NCI-H460 (cell line): Measurements from ENCODE around the gene LCA5L. TPM values are rescaled to one million over a fixed set of nuclear protein-coding genes. Genes with fewer than 3 reads are reported as not detected.
A peak's percentile ranks its signal among the peaks of the same experiment; 100 is the strongest.

ENCODE experiments used
- DNase-seq: peaks from one replicate; pipeline ENCODE4 v3.0.0-alpha.2; 2016; ENCODE audit warnings: low read depth; ENCODE audit errors: extremely low read depth
- polyA plus RNA-seq: library from polyadenylated mRNA; depleted of rRNA; stranded (reverse); fragments of >200 nt; gene quantifications from 2 replicates; pipeline ENCODE4 v1.2.3, GENCODE V29; 2014; cell fraction: nucleus; rRNA removed
- total RNA-seq: library from RNA; depleted of rRNA; stranded (reverse); fragments of >200 nt; shearing (Covaris generic); gene quantifications from 2 replicates; pipeline ENCODE4 v1.2.3, GENCODE V29; 2014; rRNA removed

The LCA5L gene
- 2.7 and 3.0 TPM in 2 replicates for total RNA-seq
- polyA plus RNA-seq = 1.5 and 2.5 TPM in 2 replicates

DNA sequence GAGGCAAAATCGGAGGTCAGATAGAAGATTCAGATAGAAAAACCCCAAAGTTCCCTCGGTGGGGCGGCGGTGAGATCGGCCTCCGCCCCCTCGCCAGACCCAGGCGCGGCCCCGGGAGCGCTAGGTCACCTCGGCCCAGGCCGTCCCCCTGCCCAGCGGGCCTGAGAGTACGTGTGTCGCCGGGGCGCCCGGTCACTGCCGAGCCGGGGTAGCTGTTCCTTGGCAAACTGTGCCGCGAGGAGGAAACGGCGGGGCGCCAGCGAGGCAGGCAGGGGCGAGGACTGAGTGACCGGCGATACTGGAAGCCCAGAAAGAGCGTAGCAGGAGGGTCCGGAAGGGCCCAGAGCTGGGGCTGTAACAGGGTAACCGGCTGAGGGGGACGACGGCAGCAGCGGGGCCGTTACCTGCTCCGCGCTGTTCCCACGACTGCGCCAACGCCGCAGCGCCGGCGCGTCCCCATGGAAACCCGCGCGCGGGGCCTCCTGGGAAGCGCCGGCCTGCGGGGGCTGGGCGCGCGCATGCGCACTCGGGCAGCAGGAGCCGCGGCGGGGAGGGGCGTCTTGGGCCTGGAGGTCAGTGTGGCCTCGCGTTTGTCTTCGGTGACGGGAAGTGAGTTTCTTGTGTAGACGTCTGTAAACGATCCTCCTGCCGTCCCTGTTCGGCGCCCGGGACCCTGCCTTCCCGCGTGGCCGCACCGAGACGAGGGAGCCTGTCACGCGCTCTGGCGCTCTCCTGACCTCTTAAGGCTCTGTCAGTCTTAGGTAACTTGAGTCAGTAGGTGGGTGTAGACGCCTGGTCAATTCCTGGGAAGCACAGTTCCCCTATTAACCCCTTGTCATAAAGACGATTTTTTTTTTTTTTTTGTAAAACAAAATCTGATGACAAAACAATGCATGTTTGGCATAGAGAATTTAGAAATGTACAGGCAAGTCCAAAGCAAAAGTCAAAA, at the start of gene LCA5L:
Gene LCA5L (minus strand): TSS at position 458 of the 949 bp plus-strand sequence. CDS start 17,285 bp downstream, outside the sequence.
- DNase-seq = peak; percentile 82

- DNase-seq = no peak
Measured at GRCh38 chr21:39489380-39489924, 43.9 kb upstream of the LCA5L start.

GRCh38 chr21:39484711-39485276, 39.2 kb upstream of the LCA5L start:
- DNase-seq = no peak

DNA sequence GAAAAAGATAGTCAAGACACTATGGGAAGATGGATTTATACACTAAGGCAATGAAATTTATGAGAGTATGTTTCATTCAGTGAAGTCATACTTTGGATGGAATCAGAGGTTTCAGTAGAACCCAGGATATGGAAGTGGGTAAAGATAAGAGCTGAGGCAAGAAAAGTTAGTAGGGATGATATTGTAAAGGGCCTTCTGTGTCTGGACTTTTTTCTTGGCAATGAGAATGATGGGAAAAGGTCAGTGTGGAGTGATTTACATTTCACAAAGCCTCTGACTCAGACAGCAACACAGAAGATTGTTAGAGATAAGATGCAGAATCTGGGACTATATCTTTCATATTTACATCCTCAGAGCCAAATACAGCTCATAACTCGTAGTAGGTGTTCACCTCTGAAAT, 38.3 kb upstream of the LCA5L start:
- no peak for DNase-seq

- no peak for DNase-seq
Measured at GRCh38 chr21:39481886-39482285, 36.3 kb upstream of the LCA5L start.

GRCh38 chr21:39480271-39480670, 34.7 kb upstream of the LCA5L start:
- DNase-seq = no peak

DNA sequence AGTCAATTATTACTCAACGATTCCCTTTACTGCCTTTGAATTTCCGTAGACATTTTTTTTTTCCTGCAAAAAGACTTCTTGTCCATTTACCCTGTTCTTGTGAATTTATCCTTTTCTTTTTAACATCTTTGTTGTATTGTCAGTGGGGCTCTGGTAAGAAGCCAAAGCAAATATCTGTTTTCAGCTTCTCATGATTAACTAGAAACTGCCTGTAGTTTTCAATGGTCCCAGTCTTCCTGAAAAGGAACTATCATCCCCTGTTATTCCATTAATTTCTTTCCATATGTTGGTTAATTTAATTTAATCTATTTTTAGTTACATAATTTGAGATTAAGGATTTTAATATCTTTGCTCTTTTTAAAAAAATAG, 34.2 kb upstream of the LCA5L start:
- DNase-seq = no peak

GRCh38 chr21:39479164-39479813, 33.7 kb upstream of the LCA5L start:
- no peak for DNase-seq

- no peak for DNase-seq
Measured at GRCh38 chr21:39474611-39475010, 29.0 kb upstream of the LCA5L start.

GRCh38 chr21:39472786-39473185, 27.2 kb upstream of the LCA5L start:
- DNase-seq = no peak

DNA sequence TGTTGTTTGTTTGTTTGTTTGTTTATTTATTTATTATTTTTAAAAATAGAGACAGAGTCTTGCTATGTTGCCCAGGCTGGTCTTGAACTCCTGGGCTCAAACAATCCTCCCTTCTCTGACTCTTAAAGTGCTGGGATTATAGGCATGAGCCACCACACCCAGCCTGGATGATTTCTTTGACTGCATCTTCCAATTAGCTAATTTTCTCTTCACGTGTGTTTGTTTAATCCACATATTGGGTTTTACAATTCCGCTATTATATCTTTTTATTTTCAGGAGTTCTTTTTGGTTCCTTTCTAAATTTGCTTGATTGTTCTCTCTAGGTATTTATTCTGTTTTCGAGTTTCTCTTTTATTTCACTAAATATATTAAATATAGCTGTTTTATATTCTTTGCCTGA, 26.0 kb upstream of the LCA5L start:
- DNase-seq = no peak

- no peak for DNase-seq
Measured at GRCh38 chr21:39468559-39468958, 23.0 kb upstream of the LCA5L start.

DNA sequence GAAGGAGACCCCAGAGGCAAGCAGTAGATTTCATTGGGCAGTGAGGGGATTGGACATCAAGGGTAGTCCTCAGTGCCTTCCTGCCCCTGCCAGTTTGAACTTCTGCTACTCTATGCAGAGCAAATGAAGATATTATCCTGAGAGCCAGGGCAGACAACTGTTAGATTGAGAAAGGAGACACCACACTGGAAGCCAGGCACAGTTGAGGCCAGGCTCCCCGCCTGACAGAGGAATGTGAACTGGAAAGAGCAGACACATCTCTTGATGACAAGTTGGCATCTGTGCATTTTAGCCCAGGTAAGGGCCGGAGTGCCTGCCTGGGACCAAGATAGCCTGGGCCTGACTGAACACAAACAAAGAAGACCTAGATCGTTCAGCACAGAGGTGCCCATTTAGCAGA, 22.2 kb upstream of the LCA5L start:
- DNase-seq = no peak

GRCh38 chr21:39466584-39466983, 21.0 kb upstream of the LCA5L start:
- DNase-seq = no peak

- DNase-seq = no peak
Measured at GRCh38 chr21:39463308-39463707, 17.7 kb upstream of the LCA5L start.

DNA sequence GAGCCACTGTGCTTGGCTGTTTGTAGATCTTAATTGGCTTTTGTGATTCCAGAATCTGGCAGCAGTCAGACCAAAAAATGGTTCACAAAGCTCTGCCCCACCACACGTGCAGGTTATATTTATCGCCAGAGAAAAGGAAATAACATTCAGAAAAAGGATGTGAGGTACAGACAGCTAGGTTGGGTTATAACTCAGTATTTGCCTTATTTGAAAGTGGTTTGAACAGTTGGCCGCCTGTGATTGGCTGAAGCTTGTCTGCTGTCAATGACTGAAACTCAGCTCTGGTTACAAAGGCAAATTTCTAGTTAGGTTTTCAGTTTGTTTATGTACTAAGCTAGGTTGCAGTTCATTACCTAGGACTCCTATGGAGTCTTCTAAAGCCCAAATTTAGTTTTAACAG, 15.8 kb upstream of the LCA5L start:
- DNase-seq = no peak

- DNase-seq = no peak
Measured at GRCh38 chr21:39456665-39457064, 11.1 kb upstream of the LCA5L start.

DNA sequence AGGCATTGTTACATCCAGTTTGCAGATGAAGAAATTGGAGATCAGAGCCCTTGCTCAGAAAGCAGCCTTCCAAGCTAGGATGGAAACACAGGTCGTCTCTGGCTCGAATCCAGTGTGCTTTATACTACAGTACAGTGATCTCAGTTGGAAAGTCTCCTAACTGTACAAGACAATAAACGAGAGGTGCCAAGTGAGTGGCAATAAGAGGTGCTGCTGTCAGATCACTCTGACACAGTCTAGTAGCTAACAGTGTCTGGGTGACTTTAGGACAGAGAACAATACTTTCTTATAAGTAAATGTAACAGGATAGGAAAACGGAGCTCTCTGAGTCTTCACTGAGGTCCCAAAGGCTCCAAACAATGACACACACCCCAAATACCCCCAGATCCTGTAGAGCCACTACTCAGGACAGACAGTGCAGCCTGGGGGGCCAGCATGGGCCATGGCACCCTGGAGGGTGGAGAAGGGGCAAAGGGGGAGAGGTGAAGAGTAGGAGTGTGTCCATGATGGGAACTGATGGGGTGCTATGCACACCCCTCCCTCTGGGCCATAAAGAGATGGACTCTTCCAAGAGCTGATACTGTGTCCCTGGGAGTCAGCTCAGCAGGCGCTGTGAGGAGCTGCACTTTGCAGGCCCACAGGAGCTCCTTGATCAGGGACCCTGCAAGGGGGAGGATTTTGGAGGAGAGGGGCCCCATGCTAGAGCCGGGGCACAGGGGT, 9.5 kb upstream of the LCA5L start:
- no peak for DNase-seq

- no peak for DNase-seq
Measured at GRCh38 chr21:39453571-39454179, 8.1 kb upstream of the LCA5L start.

DNA sequence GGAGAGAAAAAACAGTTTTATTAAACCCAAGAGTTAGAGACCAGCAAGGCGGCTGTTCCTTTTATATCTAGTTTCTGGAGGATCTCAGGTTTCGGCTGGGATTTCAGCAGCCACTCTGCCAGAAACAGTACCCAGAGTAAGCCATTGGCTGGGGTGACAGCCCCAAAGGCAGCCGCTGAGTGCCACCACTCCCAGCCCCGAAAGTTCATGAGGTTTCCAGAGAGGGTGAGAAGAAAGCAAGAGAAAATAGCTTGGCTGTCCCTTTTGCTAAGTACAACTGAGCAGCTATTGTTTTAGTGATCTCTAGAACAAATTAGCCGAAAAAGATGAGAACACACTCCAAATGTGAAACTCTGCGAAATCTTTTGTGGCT, 7.4 kb upstream of the LCA5L start:
- no peak for DNase-seq
